ENCODE data around the gene RBM43. TPM values are rescaled to one million over a fixed set of nuclear protein-coding genes. Genes with fewer than 3 reads are reported as not detected.
A peak's percentile ranks its signal among the peaks of the same experiment; 100 is the strongest.

Gene RBM43
- total and polyA plus RNA-seq, 9 of the 15 experiments (the other 6 are each of a cell fraction or from before 2014, with no cell fraction given) = 1.3 to 6.9 (median 3.8) TPM

- TF ChIP-seq MECOM (CRISPR knock-in tag; IDR thresholded peaks at IDR 0.05) (peak; percentile 59; the same call in 1 of the 2 replicates), PHF21A (IDR thresholded peaks at IDR 0.05; ENCODE audit: borderline replicate concordance, low read depth) (no peak), ZBTB12 (CRISPR knock-in tag; IDR thresholded peaks at IDR 0.05) (no peak), IRF2 (CRISPR knock-in tag; IDR thresholded peaks at IDR 0.05) (no peak), CCAR2 (IDR thresholded peaks at IDR 0.05; ENCODE audit: low read depth, low read length) (no peak), PHB2 (IDR thresholded peaks at IDR 0.05; ENCODE audit: low read depth) (no peak), RUNX1 (IDR thresholded peaks at IDR 0.05; ENCODE audit: low read depth) (no peak), E2F8 (IDR thresholded peaks at IDR 0.05; ENCODE audit: low read depth, partially characterized antibody) (no peak), COPS2 (conservative IDR thresholded peaks at IDR 0.05) (no peak)
These were observed 961 bp downstream of the RBM43 start (continued) for GRCh38 chr2:151260573-151261230.

All from K562 (cell line).